NCI-H187 treated with DMSO at 0.1 percent for 48 hours (cell line): ENCODE results near the gene PTPRN2.
"Not testable (repeated sequence)": the region's sequence is repeated elsewhere in the genome, so short reads cannot be mapped to it uniquely, and the experiment has no call there.

Experiments used
- DNase-seq: peaks from one replicate; lab custom pipeline; 2025; lab: John Stamatoyannopoulos, UW

PTPRN2 gene

GRCh38 chr7:158167373-158167772 is 420.2 kb downstream of the PTPRN2 start:
- no peak for DNase-seq

- DNase-seq, result no peak
Observed at GRCh38 chr7:158166386-158167340, 421.0 kb downstream of the PTPRN2 start.

- DNase-seq, result no peak
Observed at GRCh38 chr7:158165711-158166110, 421.9 kb downstream of the PTPRN2 start.

- no peak for DNase-seq
Observed at GRCh38 chr7:158164101-158165095, 423.2 kb downstream of the PTPRN2 start.

GRCh38 chr7:158161194-158161593 is 426.4 kb downstream of the PTPRN2 start:
- DNase-seq, result no peak

- DNase-seq, result no peak
Observed at GRCh38 chr7:158160199-158160598, 427.4 kb downstream of the PTPRN2 start.

- no peak for DNase-seq
Observed at GRCh38 chr7:158157460-158157859, 430.2 kb downstream of the PTPRN2 start.

- DNase-seq, result not testable (repeated sequence)
Observed at GRCh38 chr7:158151273-158151672, 436.4 kb downstream of the PTPRN2 start.

- DNase-seq, result no peak
Observed at GRCh38 chr7:158150234-158150633, 437.4 kb downstream of the PTPRN2 start.

- not testable (repeated sequence) for DNase-seq
Observed at GRCh38 chr7:158147431-158147830, 440.2 kb downstream of the PTPRN2 start.

- DNase-seq, result no peak
Observed at GRCh38 chr7:158145370-158145769, 442.3 kb downstream of the PTPRN2 start.

GRCh38 chr7:158143196-158144120 is 444.2 kb downstream of the PTPRN2 start:
- DNase-seq, result no peak

GRCh38 chr7:158142657-158143056 is 445.0 kb downstream of the PTPRN2 start:
- no peak for DNase-seq

- DNase-seq, result no peak
Observed at GRCh38 chr7:158141806-158142518, 445.7 kb downstream of the PTPRN2 start.

GRCh38 chr7:158141221-158141582 is 446.4 kb downstream of the PTPRN2 start:
- DNase-seq, result no peak

GRCh38 chr7:158140538-158141220 is 446.9 kb downstream of the PTPRN2 start:
- DNase-seq, result no peak

GRCh38 chr7:158139499-158139898 is 448.1 kb downstream of the PTPRN2 start:
- no peak for DNase-seq

GRCh38 chr7:158138329-158138597 is 449.4 kb downstream of the PTPRN2 start:
- DNase-seq, result no peak

- DNase-seq, result no peak
Observed at GRCh38 chr7:158137516-158138328, 449.9 kb downstream of the PTPRN2 start.

- DNase-seq, result no peak
Observed at GRCh38 chr7:158135931-158136330, 451.7 kb downstream of the PTPRN2 start.
